Measurements from ENCODE around the gene C22orf39. TPM values are rescaled to one million over a fixed set of nuclear protein-coding genes. Genes with fewer than 3 reads are reported as not detected.
A peak's percentile ranks its signal among the peaks of the same experiment; 100 is the strongest.

Gene C22orf39
- total RNA-seq, 6 experiments from 2014 or later, result 9.8 to 15.7 (median 12.5) TPM

DNA sequence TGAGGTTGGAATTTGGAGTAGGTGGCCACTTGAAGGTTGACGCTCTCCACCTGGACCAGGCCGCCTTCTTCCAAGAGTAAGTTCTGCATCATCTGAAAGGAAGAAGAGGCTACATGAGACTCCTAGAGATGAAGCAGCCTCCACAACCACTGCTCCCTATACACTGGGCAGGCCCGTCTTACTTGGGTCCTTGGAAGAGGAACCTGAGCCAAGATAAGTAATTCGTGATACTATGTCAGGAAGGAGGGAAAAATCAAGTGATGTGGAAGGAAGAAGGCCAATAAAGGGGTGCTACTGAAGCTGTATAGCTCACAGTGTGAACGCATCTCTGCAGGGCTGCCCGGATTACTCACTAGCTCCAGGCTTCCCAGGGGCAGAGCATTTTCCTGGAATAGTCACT lies 20.4 kb upstream of the C22orf39 start:
- ATAC-seq, result no peak
- intact Hi-C loops (cut with DNase I), result no loop called here
- WGBS (ENCODE audit: insufficient coverage, low coverage, low lambda C conversion rate, missing lambda C conversion rate), result 91% methylated on average over 5 of the region's 6 CpGs
- H3K9me3 ChIP-seq, result no peaks in the 10 kb centered on the region
- TF ChIP-seq POLR2A (IDR thresholded peaks at IDR 0.05), result no peak
- TF ChIP-seq, protein P1, sequence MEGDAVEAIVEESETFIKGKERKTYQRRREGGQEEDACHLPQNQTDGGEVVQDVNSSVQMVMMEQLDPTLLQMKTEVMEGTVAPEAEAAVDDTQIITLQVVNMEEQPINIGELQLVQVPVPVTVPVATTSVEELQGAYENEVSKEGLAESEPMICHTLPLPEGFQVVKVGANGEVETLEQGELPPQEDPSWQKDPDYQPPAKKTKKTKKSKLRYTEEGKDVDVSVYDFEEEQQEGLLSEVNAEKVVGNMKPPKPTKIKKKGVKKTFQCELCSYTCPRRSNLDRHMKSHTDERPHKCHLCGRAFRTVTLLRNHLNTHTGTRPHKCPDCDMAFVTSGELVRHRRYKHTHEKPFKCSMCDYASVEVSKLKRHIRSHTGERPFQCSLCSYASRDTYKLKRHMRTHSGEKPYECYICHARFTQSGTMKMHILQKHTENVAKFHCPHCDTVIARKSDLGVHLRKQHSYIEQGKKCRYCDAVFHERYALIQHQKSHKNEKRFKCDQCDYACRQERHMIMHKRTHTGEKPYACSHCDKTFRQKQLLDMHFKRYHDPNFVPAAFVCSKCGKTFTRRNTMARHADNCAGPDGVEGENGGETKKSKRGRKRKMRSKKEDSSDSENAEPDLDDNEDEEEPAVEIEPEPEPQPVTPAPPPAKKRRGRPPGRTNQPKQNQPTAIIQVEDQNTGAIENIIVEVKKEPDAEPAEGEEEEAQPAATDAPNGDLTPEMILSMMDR (IDR thresholded peaks at IDR 0.05), result no peak
- no peak overlapping the region for H3K27ac ChIP-seq
- H3K4me1 ChIP-seq, result no peaks in the 10 kb centered on the region
- H3K36me3 ChIP-seq, result peaks cover 0 to 88% (median 60%) of the 10 kb centered on the region in 4 donors
- no peak for DNase-seq
- no peak overlapping the region for H3K4me3 ChIP-seq
- H3K27me3 ChIP-seq, result no peaks in the 10 kb centered on the region

DNA sequence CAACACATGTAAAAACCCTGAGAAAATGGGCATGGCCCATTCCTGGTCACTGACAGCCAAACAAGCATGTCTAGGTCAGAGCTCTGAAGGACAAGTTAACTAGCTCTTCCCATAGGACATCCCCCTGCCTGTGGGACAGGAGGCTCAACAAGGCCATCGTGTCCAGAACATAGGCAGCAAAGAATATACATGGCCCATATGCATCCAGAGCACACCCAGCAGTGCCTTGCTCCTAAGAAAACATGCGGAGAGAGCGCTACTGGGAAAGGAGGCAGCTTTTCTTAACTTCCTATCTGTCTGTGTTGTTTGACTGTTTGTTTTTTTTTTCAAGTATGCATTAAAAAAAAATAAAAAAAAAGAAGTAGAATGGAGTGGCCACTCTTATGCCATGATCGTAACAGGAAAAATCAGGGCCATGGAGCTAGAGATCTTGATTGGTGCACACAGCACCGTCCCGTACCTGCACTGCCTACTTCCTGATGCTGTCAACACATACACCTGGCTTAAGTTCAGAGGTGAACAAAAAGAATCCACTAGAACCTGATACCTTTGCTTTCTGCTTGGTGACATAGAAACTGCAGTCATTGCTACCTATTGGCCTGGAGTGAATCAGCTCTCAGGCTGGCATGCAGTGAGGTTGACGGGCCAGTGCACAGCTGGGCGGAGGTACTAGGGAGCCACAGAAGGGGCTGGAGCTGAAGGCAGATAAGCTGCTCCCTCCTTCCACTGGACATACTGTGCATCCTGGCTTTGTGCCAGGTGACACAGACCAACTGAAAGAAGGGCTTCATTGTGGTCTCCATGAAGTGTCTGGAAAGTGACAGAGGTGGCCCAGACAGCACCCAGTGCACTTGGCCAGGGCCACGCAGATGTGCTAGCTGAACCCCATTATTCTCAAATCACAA lies 19.6 kb upstream of the C22orf39 start:
- H3K4me1 ChIP-seq, result no peaks in the 10 kb centered on the region
- no peak overlapping the region for H3K4me3 ChIP-seq
- TF ChIP-seq POLR2A (IDR thresholded peaks at IDR 0.05), result no peak
- TF ChIP-seq, protein P1 (IDR thresholded peaks at IDR 0.05), result no peak
- no peak overlapping the region for H3K27ac ChIP-seq
- no peaks in the 10 kb centered on the region for H3K27me3 ChIP-seq
- DNase-seq (peak in 1 of 3 donors; percentile 6), ATAC-seq (no peak)
- H3K9me3 ChIP-seq, result no peaks in the 10 kb centered on the region
- WGBS (ENCODE audit: insufficient coverage, low coverage, low lambda C conversion rate, missing lambda C conversion rate), result 97% methylated on average over 6 of the region's 9 CpGs
- intact Hi-C loops (cut with DNase I), result no loop called here
- peaks cover 0 to 86% (median 58%) of the 10 kb centered on the region in 4 donors for H3K36me3 ChIP-seq

DNA sequence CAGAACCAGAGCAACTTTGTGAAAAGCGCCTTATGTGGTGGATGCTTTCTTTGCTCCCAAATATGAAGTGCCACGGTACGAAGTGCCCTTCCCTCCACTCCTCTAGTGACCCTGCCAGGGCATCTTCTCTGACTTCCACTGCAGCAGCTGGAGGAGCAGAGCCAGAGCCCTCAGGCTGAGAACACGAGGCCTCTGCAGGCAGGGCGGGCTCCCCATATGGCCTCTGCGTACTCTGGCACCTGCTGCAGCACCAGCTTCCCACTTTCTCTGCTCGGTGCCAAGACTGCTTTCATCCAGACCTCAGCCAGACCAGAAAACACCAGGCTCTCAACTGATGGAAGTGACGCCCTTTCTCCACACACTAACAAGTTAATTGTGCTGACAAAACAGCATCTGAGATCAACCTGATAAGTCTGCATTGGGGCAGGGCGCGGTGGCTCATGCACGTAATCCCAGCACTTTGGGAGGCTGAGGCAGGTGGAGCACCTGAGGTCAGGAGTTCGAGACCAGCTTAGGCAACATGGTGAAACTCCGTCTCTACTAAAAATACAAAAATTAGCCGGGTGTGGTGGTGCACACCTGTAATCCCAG lies 18.7 kb upstream of the C22orf39 start:
- WGBS (ENCODE audit: insufficient coverage, low coverage, low lambda C conversion rate, missing lambda C conversion rate), result 91% methylated on average over 9 of the region's 14 CpGs
- peaks cover 0 to 79% (median 54%) of the 10 kb centered on the region in 4 donors for H3K36me3 ChIP-seq
- no peak overlapping the region for H3K27ac ChIP-seq
- TF ChIP-seq POLR2A (IDR thresholded peaks at IDR 0.05), result no peak
- TF ChIP-seq, protein P1 (IDR thresholded peaks at IDR 0.05), result no peak
- H3K9me3 ChIP-seq, result no peaks in the 10 kb centered on the region
- intact Hi-C loops (cut with DNase I), result no loop called here
- ATAC-seq (no peak), DNase-seq (peak in 1 of 3 donors; percentile 32)
- H3K4me1 ChIP-seq, result no peaks in the 10 kb centered on the region
- no peak overlapping the region for H3K4me3 ChIP-seq
- H3K27me3 ChIP-seq, result no peaks in the 10 kb centered on the region

DNA sequence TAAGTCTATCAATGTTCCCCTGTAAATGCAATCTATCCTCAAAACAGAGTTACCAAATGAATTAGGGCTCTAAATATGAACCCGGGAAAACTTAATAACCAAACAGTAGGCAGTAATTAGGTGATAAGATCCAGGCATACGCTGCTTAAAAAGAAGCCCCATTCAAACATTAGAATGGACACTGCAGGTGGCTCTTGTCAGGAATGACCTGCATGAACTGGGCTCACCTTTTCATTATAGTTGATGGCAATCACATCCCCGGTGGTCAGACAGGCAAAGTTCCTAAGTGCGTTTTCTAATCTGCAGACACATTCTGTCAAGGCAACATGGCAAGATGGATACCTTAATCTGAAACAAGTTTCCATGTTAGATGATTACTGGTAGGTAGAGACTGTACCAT lies 17.5 kb upstream of the C22orf39 start:
- Histone ChIP-seq H3K27ac (no peak overlapping the region), H3K36me3 (peaks cover 0 to 67% (median 49%) of the 10 kb centered on the region in 4 donors), H3K4me3 (no peak overlapping the region), H3K9me3 (no peaks in the 10 kb centered on the region), H3K4me1 (no peaks in the 10 kb centered on the region), H3K27me3 (no peaks in the 10 kb centered on the region)
- 94% methylated on average over 4 of the region's 4 CpGs for WGBS (ENCODE audit: insufficient coverage, low coverage, low lambda C conversion rate, missing lambda C conversion rate)
- TF ChIP-seq, protein P1 (IDR thresholded peaks at IDR 0.05), result no peak
- no peak for TF ChIP-seq POLR2A (IDR thresholded peaks at IDR 0.05)
- DNase-seq, result peak in 1 of 3 donors; percentile 7
- intact Hi-C loops (cut with DNase I), result no loop called here
- ATAC-seq, result no peak
